ENCODE data around the gene VPS41. TPM values are rescaled to one million over a fixed set of nuclear protein-coding genes. Genes with fewer than 3 reads are reported as not detected.

The VPS41 gene
- polyA plus RNA-seq, 3 donors = 12.7 to 62.2 (median 56.7) TPM

- no peak for TF ChIP-seq CTCF (IDR thresholded peaks at IDR 0.05)
Measured at GRCh38 chr7:38890597-38890996, 18.4 kb downstream of the VPS41 start.

GRCh38 chr7:38889872-38890432 lies 19.0 kb downstream of the VPS41 start:
- peaks cover 5 to 7% of the 10 kb centered on the region in 2 donors for H3K9me3 ChIP-seq (replicated peaks in 1 of 2; ENCODE audit: control insufficient read depth in 1 of 2, insufficient read depth in 1 of 2, low read length in 2 of 2)
- Mint-ChIP-seq H3K36me3 (peaks cover 40 to 70% of the 10 kb centered on the region in 2 donors), H3K27me3 (ENCODE audit: low read depth in 3 of 3) (no peaks in the 10 kb centered on the region), H3K4me1 (peaks cover 9% of the 10 kb centered on the region), H3K9me3 (peaks cover 0 to 19% (median 15%) of the 10 kb centered on the region in 7 donors), H3K4me3 (no peak overlapping the region), H3K27ac (no peak overlapping the region)
- H3K9ac ChIP-seq (ENCODE audit: insufficient read depth, low read length, poor library complexity, severe bottlenecking) = no peak overlapping the region
- peaks cover 4 to 35% of the 10 kb centered on the region in 2 donors for H3K36me3 ChIP-seq (replicated peaks in 1 of 2; ENCODE audit: control insufficient read depth in 1 of 2, insufficient read depth in 2 of 2, low read length in 2 of 2)
- no peak overlapping the region for H3K27ac ChIP-seq (ENCODE audit: low read depth in 1 of 2, low read length in 2 of 2)
- H3K4me3 ChIP-seq (replicated peaks in 1 of 3; ENCODE audit: low read depth in 2 of 3, low read length in 3 of 3) = no peak overlapping the region
- H3K4me2 ChIP-seq (replicated peaks; ENCODE audit: extremely low read depth, low read length, poor library complexity, severe bottlenecking) = no peak overlapping the region
- no peak for DNase-seq
- peaks cover 29% of the 10 kb centered on the region for H3K79me2 ChIP-seq (ENCODE audit: insufficient read depth, low read length)
- TF ChIP-seq CTCF (IDR thresholded peaks at IDR 0.05) = peak; percentile 55
- intact Hi-C loops (cut with micrococcal nuclease) = no loop called here
- 96% methylated on average over 3 of the region's 5 CpGs for WGBS (ENCODE audit: insufficient coverage)
- no peaks in the 10 kb centered on the region for H3K4me1 ChIP-seq (ENCODE audit: control insufficient read depth in 1 of 2, insufficient read depth in 2 of 2, low read length in 2 of 2)
- H3K27me3 ChIP-seq (ENCODE audit: control insufficient read depth in 2 of 2, insufficient read depth in 2 of 2, low read length in 2 of 2) = no peaks in the 10 kb centered on the region
- H2AFZ ChIP-seq (ENCODE audit: insufficient read depth, low read depth, low read length, poor library complexity, severe bottlenecking) = no peak overlapping the region
- H4K20me1 ChIP-seq (ENCODE audit: insufficient read depth, low read length) = peaks cover 22% of the 10 kb centered on the region

More at GRCh38 chr7:38890597-38890996, 18.4 kb downstream of the VPS41 start:
- no peaks in the 10 kb centered on the region for H3K27me3 ChIP-seq (ENCODE audit: control insufficient read depth in 2 of 2, insufficient read depth in 2 of 2, low read length in 2 of 2)
- intact Hi-C loops (cut with micrococcal nuclease) = no loop called here
- Mint-ChIP-seq H3K4me1 (peaks cover 9% of the 10 kb centered on the region), H3K36me3 (peaks cover 43 to 69% of the 10 kb centered on the region in 2 donors), H3K9me3 (peaks cover 0 to 19% (median 15%) of the 10 kb centered on the region in 7 donors), H3K27me3 (ENCODE audit: low read depth in 3 of 3) (no peaks in the 10 kb centered on the region), H3K27ac (no peak overlapping the region), H3K4me3 (no peak overlapping the region)
- H3K36me3 ChIP-seq (replicated peaks in 1 of 2; ENCODE audit: control insufficient read depth in 1 of 2, insufficient read depth in 2 of 2, low read length in 2 of 2) = peaks cover 7 to 40% of the 10 kb centered on the region in 2 donors
- peaks cover 5 to 7% of the 10 kb centered on the region in 2 donors for H3K9me3 ChIP-seq (replicated peaks in 1 of 2; ENCODE audit: control insufficient read depth in 1 of 2, insufficient read depth in 1 of 2, low read length in 2 of 2)
- DNase-seq = no peak
- H3K9ac ChIP-seq (ENCODE audit: insufficient read depth, low read length, poor library complexity, severe bottlenecking) = no peak overlapping the region
- no peak overlapping the region for H2AFZ ChIP-seq (ENCODE audit: insufficient read depth, low read depth, low read length, poor library complexity, severe bottlenecking)
- H3K4me1 ChIP-seq (ENCODE audit: control insufficient read depth in 1 of 2, insufficient read depth in 2 of 2, low read length in 2 of 2) = no peaks in the 10 kb centered on the region
- H3K27ac ChIP-seq (ENCODE audit: low read depth in 1 of 2, low read length in 2 of 2) = no peak overlapping the region
- WGBS (ENCODE audit: insufficient coverage) = no CpG with 5 or more reads among the region's 6 CpGs
- peaks cover 17% of the 10 kb centered on the region for H4K20me1 ChIP-seq (ENCODE audit: insufficient read depth, low read length)
- H3K79me2 ChIP-seq (ENCODE audit: insufficient read depth, low read length) = peaks cover 27% of the 10 kb centered on the region
- H3K4me3 ChIP-seq (replicated peaks in 1 of 3; ENCODE audit: low read depth in 2 of 3, low read length in 3 of 3) = no peak overlapping the region
- H3K4me2 ChIP-seq (replicated peaks; ENCODE audit: extremely low read depth, low read length, poor library complexity, severe bottlenecking) = no peak overlapping the region

Measured in CD14-positive monocyte (primary cell).